ENCODE data around the gene PSAT1.

GRCh38 chr9:78319197-78320029 lies 22.5 kb downstream of the PSAT1 start:
- no peak for TF ChIP-seq CTCF (IDR thresholded peaks at IDR 0.05; ENCODE audit: insufficient read depth, low read length, poor library complexity, severe bottlenecking)
- no peak for TF ChIP-seq EZH2phosphoT487 (conservative IDR thresholded peaks at IDR 0.05; ENCODE audit: low read length)
